Kidney epithelial cell (primary cell): Measurements from ENCODE around the gene H2AZ2. TPM values are rescaled to one million over a fixed set of nuclear protein-coding genes. Genes with fewer than 3 reads are reported as not detected.
"Not testable (repeated sequence)": the region's sequence is repeated elsewhere in the genome, so short reads cannot be mapped to it uniquely, and the experiment has no call there.

Experiments
- DNase-seq: peaks from one replicate; pipeline ENCODE4 v3.0.0-alpha.2; 2010; ENCODE audit warnings: low read depth
- H3K27me3 ChIP-seq: 2 replicates; pipeline ENCODE4 v1.6.0; 2011; ENCODE audit warnings: low read length; ENCODE audit not compliant: control insufficient read depth, insufficient read depth
- H3K36me3 ChIP-seq: 2 replicates; pipeline ENCODE4 v1.5.1; 2011; ENCODE audit warnings: low read length; ENCODE audit not compliant: control insufficient read depth, insufficient read depth
- H3K4me3 ChIP-seq: 2 replicates; pipeline ENCODE4 v1.5.1; 2011; ENCODE audit warnings: low read depth, mild to moderate bottlenecking, control low read depth, low read length
- CTCF ChIP-seq: IDR thresholded peaks from 2 replicates; pipeline ENCODE4 v1.5.1; 2011; ENCODE audit warnings: mild to moderate bottlenecking, moderate library complexity, low read length, control low read depth, inconsistent platforms; ENCODE audit not compliant: insufficient read depth, poor library complexity, severe bottlenecking
- total RNA-seq: library from RNA; depleted of rRNA; stranded (reverse); fragments of >200 nt; gene quantifications from 2 replicates; pipeline ENCODE4 v1.2.3, GENCODE V29; 2015

Gene H2AZ2
- total RNA-seq, 1 donor from 2014 or later: 148 TPM

GRCh38 chr7:44846816-44847508, 925 bp downstream of the H2AZ2 start:
- TF ChIP-seq CTCF: no peak
- peak overlapping the region; percentile 77 for H3K4me3 ChIP-seq
- DNase-seq: no peak

GRCh38 chr7:44846390-44846789, 1.5 kb downstream of the H2AZ2 start:
- H3K4me3 ChIP-seq: peak overlapping the region; percentile 77
- not testable (repeated sequence) for DNase-seq, H3K27me3 ChIP-seq, H3K36me3 ChIP-seq

More at GRCh38 chr7:44846816-44847508, 925 bp downstream of the H2AZ2 start:
- H3K36me3 ChIP-seq: no peaks in the 10 kb centered on the region
- H3K27me3 ChIP-seq: no peaks in the 10 kb centered on the region

GRCh38 chr7:44845451-44845850, 2.4 kb downstream of the H2AZ2 start:
- Histone ChIP-seq H3K27me3 (no peaks in the 10 kb centered on the region), H3K4me3 (no peak overlapping the region), H3K36me3 (no peaks in the 10 kb centered on the region)
- DNase-seq: no peak
- no peak for TF ChIP-seq CTCF

DNA sequence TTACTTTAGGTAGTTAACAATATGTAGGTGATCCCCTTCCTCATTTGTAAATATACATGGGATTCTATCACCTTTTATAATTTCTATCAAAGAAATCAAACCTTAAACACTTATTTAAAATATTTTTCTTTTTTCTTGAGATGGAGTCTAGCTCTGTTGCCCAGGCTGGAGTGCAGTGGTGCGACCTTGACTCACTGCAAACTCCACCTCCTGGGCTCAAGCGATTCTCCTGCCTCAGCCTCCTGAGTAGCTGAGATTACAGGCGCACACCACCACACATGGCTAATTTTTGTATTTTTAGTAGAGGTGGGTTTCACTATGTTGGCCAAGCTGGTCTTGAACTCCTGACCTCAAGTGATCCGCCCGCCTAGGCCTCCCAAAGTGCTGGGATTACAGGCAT, 4.4 kb downstream of the H2AZ2 start:
- not testable (repeated sequence) for H3K27me3 ChIP-seq, DNase-seq, H3K36me3 ChIP-seq, H3K4me3 ChIP-seq

- H3K4me3 ChIP-seq, DNase-seq, H3K36me3 ChIP-seq, H3K27me3 ChIP-seq: not testable (repeated sequence)
Observed at GRCh38 chr7:44842675-44843074, 5.2 kb downstream of the H2AZ2 start.

DNA sequence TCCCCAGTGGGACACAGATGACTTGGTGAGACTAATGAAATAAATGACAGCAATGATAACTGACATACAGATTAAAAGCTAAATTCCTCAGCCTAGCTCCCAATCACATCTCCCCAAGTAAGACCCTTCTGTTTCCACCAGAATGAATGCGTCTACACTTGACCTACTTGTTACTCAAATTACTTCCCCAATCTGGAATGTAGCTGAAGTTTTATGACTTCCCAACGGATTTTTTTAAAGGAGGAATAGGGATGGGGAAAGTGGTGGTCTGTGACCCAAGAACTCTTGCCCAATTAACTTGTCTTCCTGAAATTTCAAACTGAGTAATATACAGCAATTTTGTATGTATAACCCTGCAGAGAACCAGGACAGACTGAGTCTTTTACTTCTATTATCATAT, 9.1 kb downstream of the H2AZ2 start:
- Histone ChIP-seq H3K27me3 (no peaks in the 10 kb centered on the region), H3K4me3 (no peak overlapping the region), H3K36me3 (no peaks in the 10 kb centered on the region)
- TF ChIP-seq CTCF: no peak
- no peak for DNase-seq

DNA sequence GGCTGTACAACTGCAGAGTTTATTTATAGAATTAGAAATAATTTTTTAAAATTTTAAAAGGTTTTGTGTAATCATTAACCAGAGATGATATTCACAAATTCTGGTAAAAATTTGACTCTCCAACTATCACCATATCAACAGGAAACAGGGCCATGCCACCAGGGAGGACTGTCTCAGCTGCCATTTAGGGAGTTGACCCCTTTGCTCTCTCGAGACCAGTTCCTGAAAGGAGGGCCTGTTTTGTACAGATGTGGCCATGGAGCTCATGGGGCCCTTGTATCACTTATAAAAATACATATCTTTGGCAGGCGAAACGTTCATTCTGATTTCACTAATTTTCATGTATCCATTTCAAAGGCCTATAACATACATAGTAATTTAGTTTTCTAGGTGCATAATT, 20.3 kb downstream of the H2AZ2 start:
- no peaks in the 10 kb centered on the region for H3K27me3 ChIP-seq
- TF ChIP-seq CTCF: no peak
- H3K36me3 ChIP-seq: no peaks in the 10 kb centered on the region
- H3K4me3 ChIP-seq: no peak overlapping the region
- DNase-seq: no peak
